ENCODE measurements around the gene IPO11.

The IPO11 gene

DNA sequence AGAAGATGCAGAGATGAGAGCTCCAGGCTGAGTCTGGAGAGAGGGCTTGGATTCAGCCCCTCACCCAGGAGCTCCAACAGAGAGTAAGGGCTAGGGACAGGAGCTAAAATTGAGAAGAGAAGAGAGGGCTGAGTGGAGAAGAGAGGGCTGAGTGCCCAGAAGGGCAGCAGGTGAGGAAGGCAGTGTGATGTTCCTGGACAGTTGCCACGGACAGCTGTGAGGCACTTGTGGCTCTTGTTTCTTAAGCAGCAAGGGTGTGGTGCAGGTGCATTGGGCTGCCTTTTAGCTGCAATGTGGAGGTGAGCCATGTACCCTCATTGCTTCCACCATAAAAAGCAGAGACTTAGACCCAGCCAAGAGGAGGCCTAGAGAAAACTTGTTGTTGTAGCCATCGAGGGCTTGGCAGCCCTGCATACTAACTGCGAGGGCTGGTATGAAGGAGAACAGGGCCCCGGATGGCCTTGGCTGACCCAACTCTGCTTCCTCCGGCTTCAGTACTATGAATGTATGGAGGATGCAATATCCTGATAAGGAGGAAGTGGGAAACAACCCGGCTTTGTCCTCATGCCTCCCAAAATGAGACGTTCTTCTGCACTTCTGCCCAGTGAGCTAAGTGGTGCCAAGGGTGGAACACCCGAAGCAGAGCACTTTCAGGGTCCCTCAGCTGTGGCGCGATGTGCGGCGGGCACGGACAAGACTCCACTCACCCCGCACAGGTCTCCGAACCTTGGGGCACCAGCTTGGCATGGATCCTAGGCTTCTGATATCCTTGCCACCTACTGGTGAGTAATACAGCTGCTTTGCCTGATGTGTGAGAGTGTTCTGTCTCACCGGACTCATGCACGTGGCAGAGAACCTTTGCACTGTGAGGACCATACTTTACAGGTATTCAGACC, 231.2 kb downstream of the IPO11 start:
- no peak for DNase-seq (ENCODE audit: low read depth)
- no peak overlapping the region for H3K4me3 ChIP-seq (ENCODE audit: low read depth, low read length)
- TF ChIP-seq MYC (IDR thresholded peaks at IDR 0.05; ENCODE audit: low read depth, low read length): no peak
- TF ChIP-seq POLR2A (IDR thresholded peaks at IDR 0.05; ENCODE audit: extremely low read depth, insufficient read length): no peak
- TF ChIP-seq, protein P1, sequence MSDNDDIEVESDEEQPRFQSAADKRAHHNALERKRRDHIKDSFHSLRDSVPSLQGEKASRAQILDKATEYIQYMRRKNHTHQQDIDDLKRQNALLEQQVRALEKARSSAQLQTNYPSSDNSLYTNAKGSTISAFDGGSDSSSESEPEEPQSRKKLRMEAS (IDR thresholded peaks at IDR 0.05; ENCODE audit: low read depth, low read length): no peak
- TF ChIP-seq, protein P2, sequence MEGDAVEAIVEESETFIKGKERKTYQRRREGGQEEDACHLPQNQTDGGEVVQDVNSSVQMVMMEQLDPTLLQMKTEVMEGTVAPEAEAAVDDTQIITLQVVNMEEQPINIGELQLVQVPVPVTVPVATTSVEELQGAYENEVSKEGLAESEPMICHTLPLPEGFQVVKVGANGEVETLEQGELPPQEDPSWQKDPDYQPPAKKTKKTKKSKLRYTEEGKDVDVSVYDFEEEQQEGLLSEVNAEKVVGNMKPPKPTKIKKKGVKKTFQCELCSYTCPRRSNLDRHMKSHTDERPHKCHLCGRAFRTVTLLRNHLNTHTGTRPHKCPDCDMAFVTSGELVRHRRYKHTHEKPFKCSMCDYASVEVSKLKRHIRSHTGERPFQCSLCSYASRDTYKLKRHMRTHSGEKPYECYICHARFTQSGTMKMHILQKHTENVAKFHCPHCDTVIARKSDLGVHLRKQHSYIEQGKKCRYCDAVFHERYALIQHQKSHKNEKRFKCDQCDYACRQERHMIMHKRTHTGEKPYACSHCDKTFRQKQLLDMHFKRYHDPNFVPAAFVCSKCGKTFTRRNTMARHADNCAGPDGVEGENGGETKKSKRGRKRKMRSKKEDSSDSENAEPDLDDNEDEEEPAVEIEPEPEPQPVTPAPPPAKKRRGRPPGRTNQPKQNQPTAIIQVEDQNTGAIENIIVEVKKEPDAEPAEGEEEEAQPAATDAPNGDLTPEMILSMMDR (IDR thresholded peaks at IDR 0.05; ENCODE audit: low read depth, low read length): no peak

DNA sequence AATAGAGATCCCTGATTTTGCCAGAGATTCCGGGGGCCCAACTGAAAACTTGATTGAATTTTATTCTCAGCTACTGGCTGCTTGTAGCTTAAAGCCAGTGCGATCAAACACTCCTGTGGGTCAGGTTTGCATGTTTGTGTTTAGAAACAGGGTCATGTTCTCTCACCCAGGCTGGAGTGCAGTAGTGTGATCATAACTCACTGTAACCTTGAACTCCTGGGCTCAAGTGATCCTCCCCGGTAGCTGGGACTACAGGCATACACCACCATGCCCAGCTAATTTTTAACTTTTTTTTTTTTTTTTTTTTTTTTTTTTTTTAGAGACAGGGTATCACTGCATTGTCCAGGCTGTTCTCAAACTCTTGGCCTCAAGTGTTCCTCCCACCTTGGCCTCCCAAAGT, 232.7 kb downstream of the IPO11 start:
- TF ChIP-seq MYC (IDR thresholded peaks at IDR 0.05; ENCODE audit: low read depth, low read length) (no peak), POLR2A (IDR thresholded peaks at IDR 0.05; ENCODE audit: extremely low read depth, insufficient read length) (no peak)
- TF ChIP-seq, protein P2 (IDR thresholded peaks at IDR 0.05; ENCODE audit: low read depth, low read length): no peak
- TF ChIP-seq, protein P1 (IDR thresholded peaks at IDR 0.05; ENCODE audit: low read depth, low read length): no peak
- H3K4me3 ChIP-seq (ENCODE audit: low read depth, low read length): no peak overlapping the region
- DNase-seq (ENCODE audit: low read depth): no peak

DNA sequence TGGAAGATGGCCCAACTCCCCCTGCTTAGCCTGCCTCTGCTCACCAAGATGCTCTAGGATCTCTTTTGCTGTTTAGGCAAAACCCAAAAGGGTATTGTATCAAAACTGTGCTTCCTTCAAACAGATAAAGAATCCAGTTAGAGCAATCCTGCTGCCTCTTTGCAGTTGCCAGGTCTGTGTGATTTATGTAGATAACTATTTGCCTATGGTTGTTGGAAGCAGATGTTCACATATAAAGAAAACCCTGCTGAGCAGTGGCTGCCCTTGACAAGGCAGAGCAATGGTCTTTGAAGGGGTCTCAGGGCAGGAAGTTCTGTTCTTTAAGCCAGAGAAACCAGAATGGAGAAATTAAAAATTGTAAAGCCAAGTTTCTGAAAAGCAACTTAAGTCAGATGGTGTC, 234.7 kb downstream of the IPO11 start:
- TF ChIP-seq, protein P2 (IDR thresholded peaks at IDR 0.05; ENCODE audit: low read depth, low read length): no peak
- TF ChIP-seq POLR2A (IDR thresholded peaks at IDR 0.05; ENCODE audit: extremely low read depth, insufficient read length) (no peak), MYC (IDR thresholded peaks at IDR 0.05; ENCODE audit: low read depth, low read length) (no peak)
- TF ChIP-seq, protein P1 (IDR thresholded peaks at IDR 0.05; ENCODE audit: low read depth, low read length): no peak
- no peak overlapping the region for H3K4me3 ChIP-seq (ENCODE audit: low read depth, low read length)
- no peak for DNase-seq (ENCODE audit: low read depth)

DNA sequence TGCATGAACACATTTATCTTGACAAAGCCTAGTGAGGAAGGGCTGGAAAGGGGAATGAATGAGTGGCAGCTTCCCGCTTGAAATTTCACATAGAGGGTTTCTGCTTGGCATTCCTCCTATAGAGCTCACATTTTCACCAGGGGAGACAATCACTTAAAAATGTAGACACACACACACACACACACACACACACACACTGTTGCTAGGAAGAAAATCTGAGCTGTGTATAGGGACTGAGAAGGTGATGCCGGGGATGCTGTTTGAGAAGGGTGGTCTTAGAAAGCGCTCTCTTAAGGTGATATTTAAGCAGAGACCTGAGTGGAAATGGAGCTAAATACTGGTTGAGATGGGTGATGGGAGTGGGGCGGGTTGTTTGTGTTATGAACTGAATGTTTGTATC, 236.5 kb downstream of the IPO11 start:
- DNase-seq (ENCODE audit: low read depth): no peak
- H3K4me3 ChIP-seq (ENCODE audit: low read depth, low read length): no peak overlapping the region
- TF ChIP-seq, protein P1 (IDR thresholded peaks at IDR 0.05; ENCODE audit: low read depth, low read length): no peak
- TF ChIP-seq, protein P2 (IDR thresholded peaks at IDR 0.05; ENCODE audit: low read depth, low read length): no peak
- TF ChIP-seq MYC (IDR thresholded peaks at IDR 0.05; ENCODE audit: low read depth, low read length) (no peak), POLR2A (IDR thresholded peaks at IDR 0.05; ENCODE audit: extremely low read depth, insufficient read length) (no peak)

DNA sequence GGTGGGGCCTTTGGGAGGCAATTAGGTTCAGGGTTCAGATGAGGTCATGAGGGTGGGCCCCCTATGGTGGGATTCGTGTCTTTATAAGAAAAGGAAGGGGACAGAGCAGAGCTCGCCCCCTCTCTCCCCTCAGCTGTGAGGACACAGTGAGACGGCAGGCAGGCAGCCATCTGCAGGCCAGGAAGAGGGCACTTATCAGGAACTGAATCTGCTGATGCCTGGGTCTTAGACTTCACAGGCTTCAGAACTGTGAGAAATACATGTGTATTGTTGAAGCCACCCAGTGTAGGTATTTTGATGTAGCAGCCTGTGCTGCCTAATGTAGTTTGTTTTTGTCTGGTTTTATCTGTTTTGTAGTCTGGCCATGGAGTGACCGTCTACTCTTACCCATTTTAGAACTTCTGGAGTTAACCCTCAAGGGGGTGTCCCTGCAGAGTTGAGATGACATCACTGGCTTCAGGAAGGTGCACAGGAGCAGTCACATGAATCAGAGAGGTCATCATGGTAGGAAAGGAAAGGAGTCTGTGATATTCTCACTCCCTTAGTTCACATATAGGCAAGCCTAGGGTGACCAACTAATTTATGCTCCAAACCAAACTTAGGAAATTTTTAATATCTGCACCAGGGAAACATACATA, 237.0 kb downstream of the IPO11 start:
- DNase-seq (ENCODE audit: low read depth): no peak
- TF ChIP-seq, protein P2 (IDR thresholded peaks at IDR 0.05; ENCODE audit: low read depth, low read length): no peak
- TF ChIP-seq MYC (IDR thresholded peaks at IDR 0.05; ENCODE audit: low read depth, low read length): no peak
- H3K4me3 ChIP-seq (ENCODE audit: low read depth, low read length): no peak overlapping the region
